Muscle of leg (tissue), 11 donors: ENCODE results near the gene CAMTA2. TPM values are rescaled to one million over a fixed set of nuclear protein-coding genes. Genes with fewer than 3 reads are reported as not detected.

ENCODE experiments used
- DNase-seq: peaks from one replicate; pipeline ENCODE4 v3.0.0; 2013
- H3K27ac ChIP-seq: one replicate; pipeline ENCODE4 v1.5.1; 2013; ENCODE audit warnings: mild to moderate bottlenecking, low read length, control low read depth
- H3K27me3 ChIP-seq: one replicate; pipeline ENCODE4 v1.6.1; 2013; ENCODE audit warnings: low read length; ENCODE audit not compliant: control insufficient read depth, insufficient read depth
- H3K36me3 ChIP-seq: one replicate; pipeline ENCODE4 v1.6.1; 2013; ENCODE audit warnings: low read length; ENCODE audit not compliant: control insufficient read depth, insufficient read depth
- H3K4me1 ChIP-seq: one replicate; pipeline ENCODE4 v1.6.1; 2013; ENCODE audit warnings: low read length; ENCODE audit not compliant: control insufficient read depth, insufficient read depth
- H3K4me3 ChIP-seq: one replicate; pipeline ENCODE4 v1.5.1; 2013; ENCODE audit warnings: low read length, control low read depth
- H3K9me3 ChIP-seq: replicated peaks from 2 replicates; pipeline ENCODE4 v1.6.1; 2013; ENCODE audit warnings: low read depth, low read length; ENCODE audit not compliant: control insufficient read depth
- WGBS: methylation state at CpG from one replicate; pipeline ENCODE4 v1.1.5; 2013; ENCODE audit warnings: missing lambda C conversion rate; ENCODE audit not compliant: insufficient coverage; 5-methylcytosine and 5-hydroxymethylcytosine counted together
- polyA plus RNA-seq, 8 donors: library from polyadenylated mRNA; unstranded; fragments of 120-200 nt; gene quantifications; one replicate each; pipeline versions ENCODE4 v1.2.1 to v1.2.3, GENCODE V29; 2013; ENCODE audit warnings: inconsistent platforms in 1 of 8, low replicate concordance in 1 of 8; ENCODE audit not compliant: insufficient read length in 8 of 8, insufficient read depth in 1 of 8
- total RNA-seq: library from RNA; stranded (reverse); fragments of 120-200 nt; gene quantifications from one replicate; pipeline ENCODE4 v1.2.4, GENCODE V29; 2013

CAMTA2 gene
- total and polyA plus RNA-seq, 9 donors: 4.4 to 25.2 (median 22.1) TPM

DNA sequence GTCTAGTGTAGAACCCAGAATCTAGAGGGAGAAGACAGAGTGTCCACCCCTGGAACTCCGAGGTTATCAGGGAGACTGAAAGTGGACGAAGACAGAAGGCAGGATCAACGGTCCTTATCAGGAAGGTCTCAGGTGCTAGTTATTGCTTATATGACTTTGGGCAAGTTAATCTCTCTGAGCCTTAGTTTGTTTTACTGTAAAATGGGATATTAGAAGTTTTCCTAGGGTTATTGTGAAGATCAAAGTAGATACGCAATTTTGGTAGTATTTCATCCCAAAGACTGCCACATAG lies 46.2 kb downstream of the CAMTA2 start:
- H3K4me1 ChIP-seq: peaks cover 41% of the 10 kb centered on the region
- 75% methylated on average over 1 of the region's 4 CpGs for WGBS

DNA sequence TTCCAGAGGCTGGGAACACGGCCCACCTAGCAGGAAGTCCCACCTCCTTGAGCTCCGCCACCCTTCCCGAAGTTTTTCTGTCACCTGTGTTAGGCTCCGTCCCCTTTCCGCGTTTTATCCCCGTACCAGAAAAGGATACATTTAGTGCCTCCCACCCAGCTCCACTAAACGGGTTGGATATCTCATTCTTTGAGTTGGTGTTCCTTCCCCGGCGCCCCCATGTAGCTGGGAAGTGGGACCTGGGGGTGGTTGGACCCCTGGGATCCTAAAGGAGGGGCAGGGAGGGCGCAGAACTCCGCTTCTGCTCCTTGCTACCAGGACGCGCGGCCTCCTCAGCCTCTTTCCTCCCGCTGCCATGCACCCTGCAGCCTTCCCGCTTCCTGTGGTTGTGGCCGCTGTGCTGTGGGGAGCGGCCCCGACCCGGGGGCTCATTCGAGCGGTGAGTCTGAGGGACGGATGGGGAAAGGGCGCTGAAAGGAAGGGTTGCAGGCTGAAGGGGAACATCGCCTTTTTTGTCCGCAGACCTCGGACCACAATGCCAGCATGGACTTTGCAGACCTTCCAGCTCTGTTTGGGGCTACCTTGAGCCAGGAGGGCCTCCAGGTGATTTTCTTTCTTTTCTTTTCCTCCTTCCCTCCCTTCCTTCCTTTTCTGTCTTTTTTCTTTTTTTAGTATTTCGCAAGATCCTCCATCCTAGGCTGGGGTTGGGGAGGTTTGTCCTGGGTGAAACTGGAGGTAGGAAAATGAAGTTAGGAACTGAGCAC lies 46.7 kb downstream of the CAMTA2 start:
- 3% methylated on average over 13 of the region's 29 CpGs for WGBS
- H3K27ac ChIP-seq: peak overlapping the region; percentile 99
- peaks cover 69% of the 10 kb centered on the region for H3K36me3 ChIP-seq
- H3K27me3 ChIP-seq: no peaks in the 10 kb centered on the region
- H3K9me3 ChIP-seq: no peaks in the 10 kb centered on the region
- H3K4me3 ChIP-seq: peak overlapping the region; percentile 73
- H3K4me1 ChIP-seq: peaks cover 35% of the 10 kb centered on the region
- no peak for DNase-seq

More for the DNA sequence above, 46.2 kb downstream of the CAMTA2 start:
- Histone ChIP-seq H3K36me3 (peaks cover 68% of the 10 kb centered on the region), H3K4me3 (peak overlapping the region; percentile 73), H3K27ac (no peak overlapping the region), H3K9me3 (no peaks in the 10 kb centered on the region), H3K27me3 (no peaks in the 10 kb centered on the region)
- DNase-seq: no peak

DNA sequence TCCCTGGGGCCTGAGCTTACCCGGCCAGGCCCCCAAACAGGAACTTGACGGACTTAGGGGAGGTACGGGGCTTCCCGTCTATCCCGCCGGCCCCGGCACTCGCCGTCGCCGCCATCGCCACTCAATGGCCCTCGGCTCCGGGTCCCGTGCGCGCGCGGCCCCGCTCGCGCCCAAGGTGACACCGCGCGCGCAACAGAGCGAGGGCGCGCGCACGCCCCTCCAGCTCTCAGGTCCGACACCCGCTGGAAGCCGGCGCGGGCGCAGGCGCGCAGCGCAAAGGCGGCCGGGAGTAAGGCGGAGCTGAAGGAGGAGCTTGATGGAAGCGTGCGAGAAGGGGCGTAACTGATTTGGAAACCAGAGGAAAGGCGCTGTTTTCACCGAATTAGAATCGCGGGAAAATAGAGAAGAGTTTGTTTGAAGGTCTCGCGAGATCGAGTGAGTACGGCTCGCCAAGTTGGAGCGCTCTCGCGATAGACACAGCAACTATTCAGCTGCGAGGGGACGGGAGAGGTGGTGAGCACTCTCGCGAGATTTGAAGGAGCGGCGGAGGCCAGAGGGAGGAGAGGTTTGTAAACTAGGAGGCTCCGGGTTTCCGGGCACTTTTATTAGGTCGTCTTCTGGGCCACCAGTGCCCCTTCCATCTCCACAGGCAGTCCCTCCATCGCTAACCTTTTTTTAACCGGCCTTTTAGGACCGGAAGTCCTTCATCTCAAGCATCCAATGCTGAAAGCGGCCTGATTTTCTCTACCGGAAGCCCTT lies 47.5 kb downstream of the CAMTA2 start, which contains the start of the genes RNF167 and SLC25A11:
Gene RNF167, plus strand, starts transcription at position 473 of the 759 bp plus-strand sequence. CDS start 642 bp downstream, outside the sequence.
Gene SLC25A11, minus strand, starts transcription at position 251 of the 759 bp plus-strand sequence. Its CDS starts 136 bp downstream, at position 115.
- Histone ChIP-seq H3K36me3 (peaks cover 64% of the 10 kb centered on the region), H3K9me3 (no peaks in the 10 kb centered on the region), H3K27ac (peak within 1 kb of the TSS; percentile 99), H3K27me3 (no peaks in the 10 kb centered on the region), H3K4me1 (peaks cover 28% of the 10 kb centered on the region), H3K4me3 (peak within 1 kb of the TSS; percentile 73)
- DNase-seq: peak; percentile 100
- WGBS: under 1% methylated on average over 61 of the region's 72 CpGs

DNA sequence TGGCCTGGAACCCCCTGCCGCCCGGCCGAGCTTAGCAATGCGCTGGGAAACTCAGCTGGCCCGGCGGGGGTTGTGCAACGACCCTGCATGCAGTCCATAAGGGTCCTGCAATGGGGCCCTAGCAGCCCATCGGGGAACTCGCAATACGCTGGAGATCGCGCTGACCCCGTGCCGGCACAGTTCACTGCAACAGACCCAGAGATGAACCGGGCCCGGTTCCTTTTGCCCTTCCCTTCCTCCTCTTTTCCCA lies 48.0 kb downstream of the CAMTA2 start:
- Histone ChIP-seq H3K9me3 (no peaks in the 10 kb centered on the region), H3K36me3 (peaks cover 59% of the 10 kb centered on the region), H3K4me1 (peaks cover 27% of the 10 kb centered on the region), H3K4me3 (peak overlapping the region; percentile 73), H3K27ac (peak overlapping the region; percentile 88), H3K27me3 (no peaks in the 10 kb centered on the region)
- WGBS: 0% methylated on average over 16 of the region's 16 CpGs
- no peak for DNase-seq

DNA sequence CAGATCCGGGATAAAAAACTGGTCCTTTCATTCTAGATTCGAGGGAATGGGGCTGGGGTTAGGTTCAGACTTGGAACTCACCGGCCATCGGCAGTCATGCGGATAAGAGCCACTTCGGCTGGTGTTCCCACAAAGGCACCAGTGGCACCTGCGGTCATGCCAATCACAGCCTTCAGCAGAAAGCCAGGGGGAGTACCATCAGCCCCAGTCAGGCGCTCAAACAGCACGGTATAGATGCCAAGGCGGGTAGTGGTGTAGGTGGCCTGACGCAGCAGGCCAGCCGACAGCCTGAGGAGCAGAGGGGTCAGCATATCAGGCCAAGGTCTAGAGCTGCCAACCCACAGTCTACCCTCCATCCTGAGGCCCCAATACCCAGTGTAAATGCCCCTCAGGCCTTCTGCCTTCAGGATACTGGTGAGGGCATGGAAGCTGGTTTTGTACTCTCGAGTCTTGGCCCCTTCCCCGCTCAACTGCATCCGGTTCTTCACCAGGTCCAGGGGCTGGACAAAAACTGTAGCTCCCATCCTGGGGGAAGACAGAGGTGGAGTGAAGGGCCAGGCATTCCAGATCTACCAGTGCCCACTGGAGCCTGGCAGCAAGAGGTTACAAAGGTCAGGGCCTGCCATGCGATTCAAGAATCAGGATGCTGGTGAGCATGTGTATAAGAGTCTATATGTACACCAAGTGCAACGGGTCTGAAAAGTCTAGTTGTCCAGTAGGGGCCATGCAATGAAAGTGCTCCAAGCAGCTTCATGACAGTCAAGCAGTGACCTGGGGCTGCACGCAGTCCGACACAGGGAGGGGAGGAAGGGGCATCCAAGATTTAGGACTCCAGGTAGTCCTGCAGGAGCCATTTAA lies 48.6 kb downstream of the CAMTA2 start:
- H3K9me3 ChIP-seq: no peaks in the 10 kb centered on the region
- H3K27me3 ChIP-seq: no peaks in the 10 kb centered on the region
- H3K36me3 ChIP-seq: peaks cover 54% of the 10 kb centered on the region
- WGBS: 48% methylated on average over 13 of the region's 19 CpGs
- H3K27ac ChIP-seq: peak overlapping the region; percentile 88
- peak overlapping the region; percentile 73 for H3K4me3 ChIP-seq
- peaks cover 32% of the 10 kb centered on the region for H3K4me1 ChIP-seq
- no peak for DNase-seq

DNA sequence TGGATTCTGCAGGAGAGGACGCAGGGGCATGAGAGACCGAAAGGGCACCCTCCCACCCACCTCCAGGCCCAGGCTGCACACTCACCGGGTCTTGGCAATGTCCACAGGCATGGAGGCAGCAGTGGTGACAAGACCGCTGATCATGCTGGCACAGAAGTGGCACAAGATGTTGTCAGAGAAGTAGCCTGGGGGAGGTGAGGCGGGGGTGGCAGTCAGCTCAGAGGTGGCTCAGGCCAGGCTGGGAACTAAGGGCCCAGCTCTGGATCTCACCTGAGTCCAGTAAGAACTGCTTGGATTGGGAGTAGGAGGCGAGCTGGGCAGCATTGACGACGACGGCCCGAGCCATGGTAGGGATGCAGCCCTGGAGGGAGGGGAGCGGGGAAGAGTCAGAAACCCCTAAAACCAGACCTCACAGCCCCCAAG lies 49.4 kb downstream of the CAMTA2 start:
- WGBS: 98% methylated on average over 5 of the region's 11 CpGs
- DNase-seq: no peak
- Histone ChIP-seq H3K36me3 (peaks cover 46% of the 10 kb centered on the region), H3K27me3 (no peaks in the 10 kb centered on the region), H3K4me3 (no peak overlapping the region), H3K4me1 (peaks cover 33% of the 10 kb centered on the region), H3K9me3 (no peaks in the 10 kb centered on the region), H3K27ac (no peak overlapping the region)

GRCh38 chr17:4937553-4937952 lies 49.9 kb downstream of the CAMTA2 start:
- Histone ChIP-seq H3K4me3 (no peak overlapping the region), H3K9me3 (no peaks in the 10 kb centered on the region), H3K27ac (no peak overlapping the region), H3K4me1 (peaks cover 33% of the 10 kb centered on the region), H3K36me3 (peaks cover 41% of the 10 kb centered on the region), H3K27me3 (no peaks in the 10 kb centered on the region)
- no peak for DNase-seq
- 97% methylated on average over 16 of the region's 16 CpGs for WGBS

DNA sequence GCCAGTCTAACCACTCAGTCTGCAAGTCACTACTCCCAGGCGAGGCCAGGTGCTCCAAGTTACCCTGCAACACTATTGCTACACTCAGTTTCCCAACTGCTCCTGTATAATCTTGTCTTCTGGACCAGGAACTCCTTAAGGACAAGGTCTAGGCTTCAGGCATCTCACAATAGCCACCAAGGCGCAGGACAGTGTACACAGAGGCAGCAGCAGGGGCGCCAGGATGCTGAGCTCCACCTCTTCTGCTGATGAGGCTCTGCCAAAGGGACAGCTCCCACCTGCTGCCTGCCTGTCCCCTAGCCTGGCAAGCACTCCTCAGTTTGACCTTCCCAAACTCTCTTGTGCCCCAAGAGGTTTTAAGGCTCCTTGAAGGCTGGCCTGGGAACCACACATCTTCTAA lies 51.0 kb downstream of the CAMTA2 start:
- no peak for DNase-seq
- peaks cover 29% of the 10 kb centered on the region for H3K4me1 ChIP-seq
- 97% methylated on average over 3 of the region's 3 CpGs for WGBS
- H3K36me3 ChIP-seq: peaks cover 32% of the 10 kb centered on the region
- H3K9me3 ChIP-seq: no peaks in the 10 kb centered on the region
- no peak overlapping the region for H3K4me3 ChIP-seq
- H3K27me3 ChIP-seq: no peaks in the 10 kb centered on the region
- no peak overlapping the region for H3K27ac ChIP-seq

DNA sequence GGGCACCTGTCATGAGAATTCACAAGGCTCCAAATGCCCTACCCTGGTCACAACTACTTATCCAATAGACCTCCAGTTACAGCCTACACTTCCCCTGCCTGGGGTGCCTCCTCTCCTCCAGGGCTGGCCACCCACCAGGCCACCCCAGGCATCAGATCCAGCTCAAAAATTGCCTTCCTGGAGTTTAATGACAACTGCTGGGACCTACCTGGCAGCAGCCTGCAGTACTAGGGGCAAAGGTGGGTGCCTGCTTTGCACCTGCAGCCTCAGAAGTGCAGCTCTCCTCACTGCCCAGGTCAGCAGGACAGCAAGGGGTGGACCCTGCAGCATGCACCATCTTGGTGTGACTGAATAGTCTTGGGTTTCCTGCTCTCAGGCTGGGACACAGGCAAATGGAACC lies 51.8 kb downstream of the CAMTA2 start:
- Histone ChIP-seq H3K27me3 (no peaks in the 10 kb centered on the region), H3K9me3 (no peaks in the 10 kb centered on the region), H3K4me3 (no peak overlapping the region), H3K4me1 (peaks cover 21% of the 10 kb centered on the region), H3K27ac (no peak overlapping the region), H3K36me3 (peaks cover 31% of the 10 kb centered on the region)
- no peak for DNase-seq
